Smooth muscle cell of the coronary artery (primary cell): ENCODE results near the gene GALNT7. TPM values are rescaled to one million over a fixed set of nuclear protein-coding genes. Genes with fewer than 3 reads are reported as not detected.

ENCODE experiments used
- total RNA-seq: library from RNA; depleted of rRNA; stranded (reverse); fragments of >200 nt; gene quantifications from 2 replicates; pipeline ENCODE4 v1.2.3, GENCODE V29; 2014; ENCODE audit warnings: low replicate concordance

GALNT7 gene
- 9.8 and 35.3 TPM in 2 replicates for total RNA-seq

DNA sequence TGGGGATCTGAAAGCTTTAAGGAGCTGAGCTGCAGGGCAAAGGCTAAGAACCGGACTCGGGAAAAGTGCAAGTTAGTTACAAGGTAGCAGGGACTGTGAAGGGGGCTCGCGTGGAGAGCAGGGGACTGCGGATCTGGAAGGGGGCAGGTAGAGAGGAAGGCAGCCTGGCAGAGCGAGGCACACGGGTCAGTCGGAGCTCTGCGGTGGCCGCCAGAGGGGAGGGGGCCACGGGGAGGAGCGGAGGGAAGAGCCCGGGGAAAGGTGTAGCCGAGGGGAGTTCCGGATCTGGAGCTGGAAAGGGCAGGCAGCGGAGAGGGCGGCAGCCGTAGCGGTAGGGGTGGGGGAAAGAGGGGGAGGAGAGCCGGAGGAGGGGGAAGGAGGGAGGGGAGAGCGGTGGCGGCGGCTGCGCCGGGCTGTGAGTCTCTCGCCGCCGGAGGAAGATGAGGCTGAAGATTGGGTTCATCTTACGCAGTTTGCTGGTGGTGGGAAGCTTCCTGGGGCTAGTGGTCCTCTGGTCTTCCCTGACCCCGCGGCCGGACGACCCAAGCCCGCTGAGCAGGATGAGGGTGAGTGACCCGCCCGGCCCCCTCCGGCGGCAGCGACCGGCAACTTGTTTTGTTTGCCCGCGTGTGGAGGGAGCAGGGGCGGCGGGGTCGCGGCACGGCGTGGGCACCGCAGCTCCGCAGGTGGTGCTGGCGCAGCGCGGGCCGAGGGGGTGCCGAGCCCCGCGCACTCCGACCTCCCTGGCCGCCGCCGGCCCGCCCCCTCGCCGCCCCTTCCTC is at the start of gene GALNT7:
TSS of gene GALNT7 (plus strand) at position 416 of the 782 bp plus-strand sequence. CDS start at position 441, 25 bp downstream.

GRCh38 chr4:173334085-173334890 is 165.7 kb downstream of the GALNT7 start, which contains the start of gene HMGB2:
Gene HMGB2, minus strand, starts transcription at chr4:173334358. Its CDS starts 709 bp downstream, at chr4:173333649.

DNA sequence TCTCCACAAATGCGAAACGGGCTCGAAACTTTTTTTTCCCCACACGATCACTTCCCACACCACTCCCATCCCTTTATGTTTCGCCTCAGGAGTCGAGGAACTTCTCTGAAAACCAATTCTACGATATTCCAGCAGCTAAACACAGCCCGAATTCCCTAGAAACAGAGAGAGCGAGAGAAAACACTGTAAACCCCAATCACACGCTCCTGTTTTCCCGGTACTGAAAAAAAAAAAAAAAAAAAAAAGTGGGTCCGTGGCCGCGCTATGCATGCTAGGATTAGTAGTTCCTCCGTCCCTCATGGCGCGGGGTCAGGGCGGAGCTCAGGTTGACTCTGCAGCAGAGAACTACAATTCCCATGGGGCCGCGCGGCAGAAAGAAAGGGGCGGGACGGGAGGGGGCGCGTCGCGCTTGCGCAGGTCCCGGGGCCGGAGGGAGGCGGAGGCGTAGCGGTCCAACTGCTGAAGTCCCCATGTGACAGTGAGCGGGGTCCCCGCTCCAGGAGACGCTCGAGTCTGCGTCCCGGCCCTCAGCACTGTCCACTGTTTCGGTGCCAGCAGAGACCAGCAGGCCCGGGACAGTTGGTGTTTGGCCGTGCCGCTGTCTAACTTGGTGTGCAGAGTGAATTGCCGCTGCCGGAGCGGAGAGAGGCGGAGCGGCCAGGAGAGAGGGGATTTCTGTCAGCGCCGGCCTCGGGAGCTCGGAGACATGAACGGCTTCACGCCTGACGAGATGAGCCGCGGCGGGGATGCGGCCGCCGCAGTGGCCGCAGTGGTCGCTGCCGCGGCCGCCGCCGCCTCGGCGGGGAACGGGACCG is 202.1 kb downstream of the GALNT7 start, which contains the start of gene SAP30:
TSS of gene SAP30 (plus strand) at position 478 of the 815 bp plus-strand sequence. CDS start at position 707, 229 bp downstream.

Other genes with a start within 250 kb of the GALNT7 start
- gene HMGB2, start 165.5 kb downstream of the GALNT7 start, total RNA-seq, result 35.6 and 48.3 TPM in 2 replicates
- gene SAP30, start 202.1 kb downstream of the GALNT7 start, total RNA-seq, result 12.8 and 30.5 TPM in 2 replicates
- gene SCRG1, start 230.3 kb downstream of the GALNT7 start, total RNA-seq, result 0.23 and 0.35 TPM in 2 replicates